Endothelial cell of umbilical vein (primary cell): Measurements from ENCODE around the gene SPTB. TPM values are rescaled to one million over a fixed set of nuclear protein-coding genes. Genes with fewer than 3 reads are reported as not detected.

Experiments used
- BruUV-seq: library from RNA; stranded (reverse); fragments of 400-500 nt; replicated peaks from 2 replicates; lab custom pipeline; 2021; lab: Mats Ljungman, UMichigan
- CTCF ChIA-PET: fragments of 300-600, 350-600 bp; sonication (Branson Sonifier 250); formaldehyde crosslinking; loops from one replicate; lab custom pipeline; 2021; ENCODE audit warnings: antibody characterized with exemption, inconsistent platforms; lab: Charles Lee
- POLR2A ChIA-PET: fragments of 300-600, 350-600 bp; sonication (Branson Sonifier 250); formaldehyde crosslinking; loops from one replicate; lab custom pipeline; 2021; ENCODE audit warnings: antibody characterized with exemption, inconsistent platforms; lab: Charles Lee
- DNase-seq: peaks from one replicate; pipeline ENCODE4 v3.0.0-alpha.2; 2011; ENCODE audit warnings: low read depth, low spot score
- FAIRE-seq: peaks from 2 replicates; lab custom pipeline; 2011; peaks lifted over from hg19 to GRCh38; lab: Jason Lieb, UNC
- H2AFZ ChIP-seq: 2 replicates; pipeline ENCODE4 v1.6.0; 2012; ENCODE audit warnings: low read depth, low read length, control low read depth, inconsistent platforms
- H3K27ac ChIP-seq: 2 replicates; pipeline ENCODE4 v1.5.1; 2011; ENCODE audit warnings: low read depth, mild to moderate bottlenecking, control low read depth, low read length, moderate library complexity; ENCODE audit not compliant: insufficient read depth
- H3K27me3 ChIP-seq, 2 experiments: 2 replicates each; pipeline versions ENCODE4 v1.6.0 to v1.6.1; 2011; ENCODE audit warnings: low read length in 2 of 2, mixed read lengths in 1 of 2; ENCODE audit not compliant: control insufficient read depth in 2 of 2, insufficient read depth in 2 of 2
- H3K36me3 ChIP-seq, 2 experiments: 2 replicates in 1 of 2; 3 replicates in 1 of 2; pipeline ENCODE4 v1.5.1; 2011; ENCODE audit warnings: low read length in 2 of 2, mild to moderate bottlenecking in 1 of 2, moderate library complexity in 1 of 2; ENCODE audit not compliant: control insufficient read depth in 2 of 2, insufficient read depth in 2 of 2; ENCODE audit errors: extremely low read depth in 1 of 2
- H3K4me1 ChIP-seq: 3 replicates; pipeline ENCODE4 v1.5.1; 2011; ENCODE audit warnings: mild to moderate bottlenecking, low read length; ENCODE audit not compliant: control insufficient read depth, insufficient read depth; ENCODE audit errors: extremely low read depth
- H3K4me2 ChIP-seq: 2 replicates; pipeline ENCODE4 v1.6.1; 2011; ENCODE audit warnings: low read length, control low read depth, mixed read lengths; ENCODE audit not compliant: insufficient read depth
- H3K4me3 ChIP-seq, 3 experiments: fragments of 200-600 bp in 1 of 3; sonication (generic), shearing (Covaris generic) in 1 of 3; replicated peaks in 1 of 3; 2 replicates each; pipeline ENCODE4 v1.5.1; 2011 to 2016; ENCODE audit warnings: control low read depth in 3 of 3, low read length in 3 of 3, mild to moderate bottlenecking in 2 of 3, inconsistent platforms in 1 of 3, low read depth in 1 of 3, moderate library complexity in 1 of 3; ENCODE audit not compliant: insufficient read depth in 1 of 3
- H3K79me2 ChIP-seq: 2 replicates; pipeline ENCODE4 v1.6.0; 2012; ENCODE audit warnings: low read length, inconsistent platforms; ENCODE audit not compliant: control insufficient read depth, insufficient read depth
- H3K9ac ChIP-seq: replicated peaks from 2 replicates; pipeline ENCODE3; 2011; ENCODE audit warnings: low read length, control low read depth; ENCODE audit not compliant: insufficient read depth; ENCODE audit errors: extremely low read depth
- H3K9me1 ChIP-seq: replicated peaks from 3 replicates; pipeline ENCODE4 v1.6.0; 2011; ENCODE audit warnings: mild to moderate bottlenecking, low read length; ENCODE audit not compliant: control insufficient read depth, insufficient read depth; ENCODE audit errors: extremely low read depth
- H3K9me3 ChIP-seq: replicated peaks from 2 replicates; pipeline ENCODE4 v1.5.1; 2012; ENCODE audit warnings: low read length, inconsistent platforms; ENCODE audit not compliant: control insufficient read depth, insufficient read depth
- H4K20me1 ChIP-seq: replicated peaks from 2 replicates; pipeline ENCODE3; 2011; ENCODE audit warnings: mild to moderate bottlenecking, low read length; ENCODE audit not compliant: control insufficient read depth, insufficient read depth; ENCODE audit errors: extremely low read depth
- EZH2 ChIP-seq: IDR thresholded peaks from 2 replicates; pipeline ENCODE4 v1.6.1; 2012; ENCODE audit warnings: borderline replicate concordance, low read depth, mild to moderate bottlenecking, moderate library complexity, low read length, inconsistent platforms; ENCODE audit not compliant: severe bottlenecking
- FOS ChIP-seq: IDR thresholded peaks from 2 replicates; pipeline ENCODE4 v1.6.1; 2011; ENCODE audit warnings: mild to moderate bottlenecking, low read length, moderate library complexity, borderline replicate concordance; ENCODE audit not compliant: insufficient read depth
- JUN ChIP-seq: IDR thresholded peaks from 2 replicates; pipeline ENCODE4 v1.6.1; 2011; ENCODE audit warnings: borderline replicate concordance, low read depth; ENCODE audit not compliant: insufficient read length, insufficient read depth
- MAX ChIP-seq: IDR thresholded peaks from 2 replicates; pipeline ENCODE4 v1.6.1; 2011; ENCODE audit not compliant: insufficient read depth, insufficient read length
- MYC ChIP-seq: IDR thresholded peaks from one replicate; pipeline ENCODE4 v1.6.1; 2011; ENCODE audit warnings: mild to moderate bottlenecking, low read depth, low read length
- POLR2AphosphoS5 ChIP-seq: IDR thresholded peaks from 2 replicates; pipeline ENCODE4 v1.6.1; 2012; ENCODE audit warnings: low read depth, mild to moderate bottlenecking, control low read depth, low read length, moderate library complexity; ENCODE audit not compliant: insufficient read depth
- dilution Hi-C: fragments of 300-500 bp; cut with MboI; formaldehyde crosslinking; loops from one replicate; pipeline ENCODE4 v1.15.0; 2019; ENCODE audit warnings: low sequenced_read_pairs; ENCODE audit not compliant: extremely low pct_ligation_motif_present
- intact Hi-C: fragments of 100-400 bp; cut with micrococcal nuclease; formaldehyde crosslinking; loops from one replicate; pipeline ENCODE4 v1.10.0; 2022
- polyA plus RNA-seq, 4 experiments: library from polyadenylated mRNA; depleted of rRNA in 3 of 4; stranded (reverse) in 3 of 4; unstranded in 1 of 4; fragments of >200 nt; gene quantifications; 2 replicates each; pipeline versions ENCODE4 v1.2.1 to v1.2.3, GENCODE V29; 2011 to 2012; ENCODE audit warnings: missing spikeins in 1 of 4
- total RNA-seq: library from RNA; stranded (reverse); gene quantifications from 2 replicates; pipeline ENCODE4 v1.2.3, GENCODE V29; 2021

Gene SPTB
- total and polyA plus RNA-seq, 2 donors (not counting 3 experiments of a cell fraction or from before 2014, with no cell fraction given), result 0.03 to 0.07 TPM

GRCh38 chr14:64701660-64702059, 178.0 kb downstream of the SPTB start:
- no peaks in the 10 kb centered on the region for H3K36me3 ChIP-seq
- H3K4me1 ChIP-seq, result peaks cover 16% of the 10 kb centered on the region
- no peak overlapping the region for H3K4me2 ChIP-seq
- H3K9me1 ChIP-seq, result no peaks in the 10 kb centered on the region
- H4K20me1 ChIP-seq, result no peaks in the 10 kb centered on the region
- no TSS peak for BruUV-seq
- H3K9ac ChIP-seq, result no peak overlapping the region
- dilution Hi-C loops, result no loop called here
- DNase-seq (no peak), FAIRE-seq (no peak)
- POLR2A ChIA-PET, result no interaction called here
- intact Hi-C loops, result no loop called here
- H3K9me3 ChIP-seq, result no peaks in the 10 kb centered on the region
- H3K4me3 ChIP-seq, result no peak overlapping the region
- peaks cover 37 to 49% of the 10 kb centered on the region in 2 experiments for H3K27me3 ChIP-seq
- peaks cover 2% of the 10 kb centered on the region for H3K79me2 ChIP-seq
- H2AFZ ChIP-seq, result no peak overlapping the region
- CTCF ChIA-PET, result no interaction called here
- H3K27ac ChIP-seq, result no peak overlapping the region
- no peak for TF ChIP-seq POLR2AphosphoS5
- TF ChIP-seq MYC, result no peak
- TF ChIP-seq FOS, result no peak
- TF ChIP-seq EZH2, result no peak
- TF ChIP-seq JUN, result no peak

DNA sequence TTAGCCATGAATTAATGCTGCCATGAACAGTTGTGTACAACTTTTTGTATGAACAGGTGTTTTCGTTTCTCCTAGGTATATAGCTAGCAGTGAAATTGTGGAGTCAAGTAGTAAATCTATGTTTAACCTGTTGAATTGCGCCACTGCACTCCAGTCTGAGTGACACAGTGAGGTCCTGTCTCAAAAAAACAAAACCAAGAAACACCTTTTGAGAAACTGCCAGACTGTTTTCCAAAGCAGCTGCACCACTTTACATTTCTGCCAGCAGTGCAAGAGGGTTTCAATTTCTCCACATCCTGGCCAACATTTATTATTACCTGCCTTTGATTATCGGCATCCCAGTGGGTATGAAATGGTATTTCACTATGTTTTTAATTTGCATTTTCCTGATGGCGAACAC, 178.8 kb downstream of the SPTB start:
- dilution Hi-C loops, result no loop called here
- H3K27me3 ChIP-seq, result peaks cover 43 to 57% of the 10 kb centered on the region in 2 experiments

More for the DNA sequence above, 178.8 kb downstream of the SPTB start:
- no peaks in the 10 kb centered on the region for H3K36me3 ChIP-seq
- no peak overlapping the region for H3K27ac ChIP-seq
- no peak overlapping the region for H2AFZ ChIP-seq
- peaks cover 16% of the 10 kb centered on the region for H3K4me1 ChIP-seq
- ChIA-PET CTCF (no interaction called here), POLR2A (no interaction called here)
- intact Hi-C loops, result no loop called here
- no TSS peak for BruUV-seq
- FAIRE-seq, result no peak
- H3K9me3 ChIP-seq, result no peaks in the 10 kb centered on the region
- no peaks in the 10 kb centered on the region for H4K20me1 ChIP-seq
- no peak overlapping the region for H3K4me3 ChIP-seq
- no peak overlapping the region for H3K4me2 ChIP-seq
- no peak for TF ChIP-seq MAX
- no peak for TF ChIP-seq MYC
- TF ChIP-seq EZH2, result no peak
- no peaks in the 10 kb centered on the region for H3K9me1 ChIP-seq
- no peak for DNase-seq
- peaks cover 2% of the 10 kb centered on the region for H3K79me2 ChIP-seq
- H3K9ac ChIP-seq, result no peak overlapping the region
